Germinal center (tissue), 1 donor: Measurements from ENCODE around the gene ZNHIT1.
A peak's percentile ranks its signal among the peaks of the same experiment; 100 is the strongest.
"Not testable (repeated sequence)": the region's sequence is repeated elsewhere in the genome, so short reads cannot be mapped to it uniquely, and the experiment has no call there.

Experiments
- DNase-seq: peaks from one replicate; pipeline ENCODE4 v3.0.0; 2012; ENCODE audit warnings: mixed read lengths, low spot score

The ZNHIT1 gene

GRCh38 chr7:101241443-101242349, 23.7 kb downstream of the ZNHIT1 start:
- DNase-seq = no peak

GRCh38 chr7:101243646-101244374, 25.8 kb downstream of the ZNHIT1 start:
- DNase-seq = no peak

- DNase-seq = peak; percentile 92
Observed at GRCh38 chr7:101244375-101245146, 26.6 kb downstream of the ZNHIT1 start, which contains the start of gene FIS1. Gene FIS1, minus strand, starts transcription at chr7:101245081. Its CDS starts 77 bp downstream, at chr7:101245004.

GRCh38 chr7:101245147-101245668, 27.2 kb downstream of the ZNHIT1 start:
- no peak for DNase-seq

GRCh38 chr7:101248276-101248675, 30.3 kb downstream of the ZNHIT1 start:
- DNase-seq = no peak

- DNase-seq = no peak
Observed at GRCh38 chr7:101250324-101250723, 32.4 kb downstream of the ZNHIT1 start.

- DNase-seq = peak; percentile 98
Observed at GRCh38 chr7:101251871-101252659, 34.1 kb downstream of the ZNHIT1 start.

GRCh38 chr7:101253199-101253598, 35.2 kb downstream of the ZNHIT1 start:
- DNase-seq = not testable (repeated sequence)

- no peak for DNase-seq
Observed at GRCh38 chr7:101255796-101256195, 37.8 kb downstream of the ZNHIT1 start.

GRCh38 chr7:101258243-101258731, 40.3 kb downstream of the ZNHIT1 start:
- no peak for DNase-seq

- not testable (repeated sequence) for DNase-seq
Observed at GRCh38 chr7:101264102-101264706, 46.2 kb downstream of the ZNHIT1 start.

GRCh38 chr7:101265622-101266516, 47.9 kb downstream of the ZNHIT1 start:
- no peak for DNase-seq

- DNase-seq = no peak
Observed at GRCh38 chr7:101269664-101270063, 51.7 kb downstream of the ZNHIT1 start.

GRCh38 chr7:101271021-101271420, 53.1 kb downstream of the ZNHIT1 start:
- no peak for DNase-seq

GRCh38 chr7:101273206-101273605, 55.2 kb downstream of the ZNHIT1 start:
- no peak for DNase-seq
